ENCODE results near the gene SLC35F3. TPM values are rescaled to one million over a fixed set of nuclear protein-coding genes. Genes with fewer than 3 reads are reported as not detected.

The SLC35F3 gene
- total and polyA plus RNA-seq, 2 experiments from 2014 or later = 1.0 to 3.2 TPM

DNA sequence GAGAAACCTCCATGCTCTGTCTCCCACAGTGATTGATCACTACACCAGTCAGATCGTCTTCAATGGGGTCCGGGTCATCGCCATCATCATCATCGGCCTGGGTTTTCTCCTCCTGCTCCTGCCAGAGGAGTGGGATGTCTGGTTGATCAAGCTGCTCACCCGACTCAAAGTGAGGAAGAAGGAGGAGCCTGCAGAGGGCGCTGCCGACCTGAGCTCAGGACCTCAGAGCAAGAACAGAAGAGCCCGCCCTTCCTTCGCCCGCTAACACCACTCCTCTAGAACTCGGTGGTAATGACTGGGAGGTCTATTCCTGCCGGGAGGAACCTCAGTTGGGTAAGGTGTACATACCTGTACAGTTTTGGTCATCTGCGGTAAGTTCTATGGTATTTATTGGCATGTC is 418.5 kb downstream of the SLC35F3 start:
- ATAC-seq = peak; percentile 88

More for the DNA sequence above, 418.5 kb downstream of the SLC35F3 start:
- TF ChIP-seq CTCF (conservative IDR thresholded peaks at IDR 0.05; ENCODE audit: low read depth in 2 of 2) = peak; percentile 69 to 90
- TF ChIP-seq, protein P1, sequence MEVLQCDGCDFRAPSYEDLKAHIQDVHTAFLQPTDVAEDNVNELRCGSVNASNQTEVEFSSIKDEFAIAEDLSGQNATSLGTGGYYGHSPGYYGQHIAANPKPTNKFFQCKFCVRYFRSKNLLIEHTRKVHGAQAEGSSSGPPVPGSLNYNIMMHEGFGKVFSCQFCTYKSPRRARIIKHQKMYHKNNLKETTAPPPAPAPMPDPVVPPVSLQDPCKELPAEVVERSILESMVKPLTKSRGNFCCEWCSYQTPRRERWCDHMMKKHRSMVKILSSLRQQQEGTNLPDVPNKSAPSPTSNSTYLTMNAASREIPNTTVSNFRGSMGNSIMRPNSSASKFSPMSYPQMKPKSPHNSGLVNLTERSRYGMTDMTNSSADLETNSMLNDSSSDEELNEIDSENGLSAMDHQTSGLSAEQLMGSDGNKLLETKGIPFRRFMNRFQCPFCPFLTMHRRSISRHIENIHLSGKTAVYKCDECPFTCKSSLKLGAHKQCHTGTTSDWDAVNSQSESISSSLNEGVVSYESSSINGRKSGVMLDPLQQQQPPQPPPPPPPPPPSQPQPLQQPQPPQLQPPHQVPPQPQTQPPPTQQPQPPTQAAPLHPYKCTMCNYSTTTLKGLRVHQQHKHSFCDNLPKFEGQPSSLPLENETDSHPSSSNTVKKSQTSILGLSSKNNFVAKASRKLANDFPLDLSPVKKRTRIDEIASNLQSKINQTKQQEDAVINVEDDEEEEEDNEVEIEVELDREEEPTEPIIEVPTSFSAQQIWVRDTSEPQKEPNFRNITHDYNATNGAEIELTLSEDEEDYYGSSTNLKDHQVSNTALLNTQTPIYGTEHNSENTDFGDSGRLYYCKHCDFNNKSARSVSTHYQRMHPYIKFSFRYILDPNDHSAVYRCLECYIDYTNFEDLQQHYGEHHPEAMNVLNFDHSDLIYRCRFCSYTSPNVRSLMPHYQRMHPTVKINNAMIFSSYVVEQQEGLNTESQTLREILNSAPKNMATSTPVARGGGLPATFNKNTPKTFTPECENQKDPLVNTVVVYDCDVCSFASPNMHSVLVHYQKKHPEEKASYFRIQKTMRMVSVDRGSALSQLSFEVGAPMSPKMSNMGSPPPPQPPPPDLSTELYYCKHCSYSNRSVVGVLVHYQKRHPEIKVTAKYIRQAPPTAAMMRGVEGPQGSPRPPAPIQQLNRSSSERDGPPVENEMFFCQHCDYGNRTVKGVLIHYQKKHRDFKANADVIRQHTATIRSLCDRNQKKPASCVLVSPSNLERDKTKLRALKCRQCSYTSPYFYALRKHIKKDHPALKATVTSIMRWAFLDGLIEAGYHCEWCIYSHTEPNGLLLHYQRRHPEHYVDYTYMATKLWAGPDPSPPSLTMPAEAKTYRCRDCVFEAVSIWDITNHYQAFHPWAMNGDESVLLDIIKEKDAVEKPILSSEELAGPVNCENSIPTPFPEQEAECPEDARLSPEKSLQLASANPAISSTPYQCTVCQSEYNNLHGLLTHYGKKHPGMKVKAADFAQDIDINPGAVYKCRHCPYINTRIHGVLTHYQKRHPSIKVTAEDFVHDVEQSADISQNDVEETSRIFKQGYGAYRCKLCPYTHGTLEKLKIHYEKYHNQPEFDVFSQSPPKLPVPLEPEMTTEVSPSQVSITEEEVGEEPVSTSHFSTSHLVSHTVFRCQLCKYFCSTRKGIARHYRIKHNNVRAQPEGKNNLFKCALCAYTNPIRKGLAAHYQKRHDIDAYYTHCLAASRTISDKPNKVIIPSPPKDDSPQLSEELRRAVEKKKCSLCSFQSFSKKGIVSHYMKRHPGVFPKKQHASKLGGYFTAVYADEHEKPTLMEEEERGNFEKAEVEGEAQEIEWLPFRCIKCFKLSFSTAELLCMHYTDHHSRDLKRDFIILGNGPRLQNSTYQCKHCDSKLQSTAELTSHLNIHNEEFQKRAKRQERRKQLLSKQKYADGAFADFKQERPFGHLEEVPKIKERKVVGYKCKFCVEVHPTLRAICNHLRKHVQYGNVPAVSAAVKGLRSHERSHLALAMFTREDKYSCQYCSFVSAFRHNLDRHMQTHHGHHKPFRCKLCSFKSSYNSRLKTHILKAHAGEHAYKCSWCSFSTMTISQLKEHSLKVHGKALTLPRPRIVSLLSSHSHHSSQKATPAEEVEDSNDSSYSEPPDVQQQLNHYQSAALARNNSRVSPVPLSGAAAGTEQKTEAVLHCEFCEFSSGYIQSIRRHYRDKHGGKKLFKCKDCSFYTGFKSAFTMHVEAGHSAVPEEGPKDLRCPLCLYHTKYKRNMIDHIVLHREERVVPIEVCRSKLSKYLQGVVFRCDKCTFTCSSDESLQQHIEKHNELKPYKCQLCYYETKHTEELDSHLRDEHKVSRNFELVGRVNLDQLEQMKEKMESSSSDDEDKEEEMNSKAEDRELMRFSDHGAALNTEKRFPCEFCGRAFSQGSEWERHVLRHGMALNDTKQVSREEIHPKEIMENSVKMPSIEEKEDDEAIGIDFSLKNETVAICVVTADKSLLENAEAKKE (CRISPR knock-in tag; IDR thresholded peaks at IDR 0.05) = no peak
- DNase-seq (ENCODE audit: low spot score) = peak; percentile 94
- no peak overlapping the region for H3K4me3 ChIP-seq
- no peaks in the 10 kb centered on the region for H3K9me2 ChIP-seq (ENCODE audit: insufficient read depth)
- no peaks in the 10 kb centered on the region for H3K27me3 Mint-ChIP-seq (ENCODE audit: insufficient read depth, low read depth, poor library complexity)
- H3K36me3 Mint-ChIP-seq (ENCODE audit: low read depth) = no peaks in the 10 kb centered on the region
- no peaks in the 10 kb centered on the region for H3K9me3 Mint-ChIP-seq
- peaks cover 10% of the 10 kb centered on the region; the same call in 2 of the 3 replicates for H3K4me1 Mint-ChIP-seq
- no peaks in the 10 kb centered on the region for H4K20me1 ChIP-seq (replicated peaks; ENCODE audit: insufficient read depth)
- no peaks in the 10 kb centered on the region for H3F3A ChIP-seq (replicated peaks; ENCODE audit: low read depth)
- H3K79me2 ChIP-seq (replicated peaks; ENCODE audit: insufficient read depth) = no peaks in the 10 kb centered on the region
- no peak overlapping the region for H3K27ac Mint-ChIP-seq
- peak overlapping the region; percentile 36; the same call in 1 of the 3 replicates for H3K4me3 Mint-ChIP-seq
- H3K27me3 ChIP-seq (ENCODE audit: insufficient read depth) = peaks cover 4% of the 10 kb centered on the region; the same call in 1 of the 2 replicates
- H3K27ac ChIP-seq (ENCODE audit: low read depth) = no peak overlapping the region
- no peak overlapping the region for H3K4me2 ChIP-seq
- H3K36me3 ChIP-seq (ENCODE audit: insufficient read depth) = no peaks in the 10 kb centered on the region
- no peaks in the 10 kb centered on the region for H3K4me1 ChIP-seq (ENCODE audit: insufficient read depth)
- H2AFZ ChIP-seq = no peak overlapping the region; the same call in 1 of the 2 replicates
